Measurements from ENCODE around the gene UNC119.

Gene UNC119

DNA sequence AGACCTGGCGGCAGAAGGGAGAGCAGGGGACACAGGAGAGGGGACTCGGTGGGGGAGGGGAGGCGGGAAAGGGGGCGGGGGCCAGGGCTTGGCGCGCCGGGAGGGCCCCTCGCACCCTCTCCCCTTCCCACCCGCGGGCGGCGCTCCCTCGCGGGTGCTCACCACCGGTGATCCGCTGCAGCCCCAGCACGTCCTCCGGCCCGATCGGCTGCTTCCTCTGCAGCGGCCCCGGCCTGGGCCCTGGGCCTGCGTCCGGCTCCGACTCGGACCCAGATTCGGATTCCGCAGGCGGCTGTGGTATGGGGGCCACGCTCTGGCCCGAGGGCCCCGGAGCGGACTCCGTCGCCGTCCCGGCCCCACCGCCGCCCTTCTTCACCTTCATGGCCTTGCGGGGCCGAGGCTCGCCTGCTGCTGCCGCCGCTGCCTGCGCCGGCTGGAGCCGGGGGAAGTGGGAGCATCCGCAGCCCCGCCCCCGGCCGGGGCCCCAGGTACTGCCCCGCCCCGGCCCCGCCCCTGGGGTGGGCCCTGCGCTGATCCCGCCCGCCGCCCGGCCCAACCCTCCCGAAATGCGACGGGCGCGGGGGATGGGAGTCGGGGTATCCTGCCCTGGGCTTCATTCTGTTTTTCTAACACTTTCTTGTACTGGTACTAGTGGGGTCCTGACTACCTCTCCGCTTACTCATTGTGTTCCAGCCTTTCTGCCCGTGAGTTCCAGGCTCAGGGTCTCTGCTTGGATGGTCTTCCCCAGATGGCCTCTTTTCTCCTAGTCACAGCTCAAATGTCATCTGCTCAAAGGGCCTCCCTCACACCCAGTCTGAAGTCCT is at the start of gene UNC119:
UNC119 (minus strand) TSS at position 449 of the 824 bp plus-strand sequence; CDS start at position 382, 67 bp downstream.
- ATAC-seq, result peak; percentile 92
- no peak for TF ChIP-seq ZNF565 (CRISPR knock-in tag; conservative IDR thresholded peaks at IDR 0.05; ENCODE audit: low read depth)
- no peak for TF ChIP-seq TOX (CRISPR knock-in tag; IDR thresholded peaks at IDR 0.05; ENCODE audit: borderline replicate concordance)
- TF ChIP-seq ZFP3 (CRISPR knock-in tag; IDR thresholded peaks at IDR 0.05), result no peak
- TF ChIP-seq POU6F1 (CRISPR knock-in tag; IDR thresholded peaks at IDR 0.05; ENCODE audit: borderline replicate concordance, low read depth), result no peak
- TF ChIP-seq ISL1 (CRISPR knock-in tag; IDR thresholded peaks at IDR 0.05), result no peak
- no peak for TF ChIP-seq ZNF8 (CRISPR knock-in tag; IDR thresholded peaks at IDR 0.05)
- no peak for TF ChIP-seq ZFP30 (CRISPR knock-in tag; IDR thresholded peaks at IDR 0.05)
- TF ChIP-seq GLIS3 (CRISPR knock-in tag; IDR thresholded peaks at IDR 0.05), result no peak
- no peak for TF ChIP-seq PATZ1 (CRISPR knock-in tag; IDR thresholded peaks at IDR 0.05; ENCODE audit: borderline replicate concordance)
- no peak for TF ChIP-seq PPARA (CRISPR knock-in tag; IDR thresholded peaks at IDR 0.05; ENCODE audit: borderline replicate concordance)
- TF ChIP-seq TCF4 (CRISPR knock-in tag; IDR thresholded peaks at IDR 0.05; ENCODE audit: borderline replicate concordance), result no peak
- TF ChIP-seq TSHZ2 (CRISPR knock-in tag; IDR thresholded peaks at IDR 0.05), result no peak

DNA sequence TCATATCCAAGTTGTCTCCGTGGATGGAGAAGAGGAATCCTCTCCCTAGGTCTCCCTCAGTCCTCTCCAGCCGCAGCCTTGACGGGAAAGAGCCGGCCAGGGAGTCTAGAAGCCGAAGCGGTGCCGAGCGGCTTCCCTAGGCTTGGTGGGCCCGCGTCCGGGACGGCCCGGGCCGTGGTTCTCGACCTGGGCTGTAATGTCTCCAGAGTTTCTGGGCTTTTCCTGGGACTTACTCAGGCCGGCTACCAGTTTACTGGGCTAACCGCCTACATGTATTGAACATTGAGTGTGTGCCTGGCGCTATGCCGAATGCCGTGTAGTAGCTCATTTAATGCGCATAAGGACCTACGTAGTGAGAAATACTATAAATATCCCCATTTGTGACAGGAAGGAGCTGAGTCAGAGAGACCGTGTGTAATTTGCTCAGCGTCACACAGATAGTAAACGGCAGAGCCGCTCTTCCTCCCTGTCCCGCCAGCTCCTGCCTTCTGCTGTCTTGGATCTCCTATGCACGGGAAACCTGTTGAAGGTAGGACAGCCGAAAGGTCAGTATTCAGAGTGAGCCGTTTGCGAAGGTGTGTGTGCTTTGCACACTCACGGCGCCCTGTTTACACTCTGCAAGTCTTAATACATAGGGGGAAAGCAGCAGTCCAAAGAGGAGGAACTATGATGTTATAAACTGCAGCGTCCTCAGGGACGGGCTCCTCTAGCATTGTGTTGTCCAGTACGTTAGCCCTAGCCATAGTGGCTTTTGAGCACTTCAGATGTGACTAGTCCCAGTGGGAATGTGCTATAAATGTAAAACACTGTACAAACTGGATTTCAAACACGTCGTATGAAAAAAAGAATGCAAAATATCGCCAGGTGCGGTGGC is 47.1 kb upstream of the UNC119 start:
- TF ChIP-seq ZFP3 (CRISPR knock-in tag; IDR thresholded peaks at IDR 0.05) (no peak), CSRNP3 (CRISPR knock-in tag; IDR thresholded peaks at IDR 0.05) (no peak)
- peak; percentile 77 for ATAC-seq

DNA sequence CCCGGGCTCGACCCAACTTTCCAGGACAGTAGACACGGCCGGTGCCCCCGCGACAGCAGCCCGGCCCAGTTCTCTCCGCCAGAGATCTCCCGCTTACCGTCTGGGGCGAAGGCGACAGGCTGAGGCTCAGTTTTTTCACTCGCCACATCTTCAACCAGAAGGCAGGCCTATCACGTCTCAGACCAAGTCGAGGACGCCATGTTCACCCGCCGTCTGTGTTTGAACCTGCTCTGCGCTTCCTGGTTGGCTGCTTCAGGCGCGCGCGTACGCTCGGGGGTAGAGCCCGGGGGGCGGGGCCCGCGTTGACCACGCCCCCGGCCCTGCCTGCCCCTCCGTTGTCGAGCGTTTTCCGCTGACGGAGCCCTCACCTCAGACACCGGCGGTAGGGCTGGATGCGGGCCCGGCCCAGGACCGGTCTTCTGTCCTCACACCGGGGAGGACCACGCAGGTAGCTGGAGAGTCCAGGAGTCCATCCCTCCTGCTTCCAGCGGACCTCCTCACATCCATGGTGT is 46.4 kb upstream of the UNC119 start, which contains the start of gene SPAG5:
SPAG5 (minus strand) TSS at position 227 of the 512 bp plus-strand sequence; CDS start at position 148, 79 bp downstream.
- TF ChIP-seq CSRNP3 (CRISPR knock-in tag; IDR thresholded peaks at IDR 0.05), result no peak
- TF ChIP-seq TOX (CRISPR knock-in tag; IDR thresholded peaks at IDR 0.05; ENCODE audit: borderline replicate concordance), result no peak
- TF ChIP-seq, protein P1, sequence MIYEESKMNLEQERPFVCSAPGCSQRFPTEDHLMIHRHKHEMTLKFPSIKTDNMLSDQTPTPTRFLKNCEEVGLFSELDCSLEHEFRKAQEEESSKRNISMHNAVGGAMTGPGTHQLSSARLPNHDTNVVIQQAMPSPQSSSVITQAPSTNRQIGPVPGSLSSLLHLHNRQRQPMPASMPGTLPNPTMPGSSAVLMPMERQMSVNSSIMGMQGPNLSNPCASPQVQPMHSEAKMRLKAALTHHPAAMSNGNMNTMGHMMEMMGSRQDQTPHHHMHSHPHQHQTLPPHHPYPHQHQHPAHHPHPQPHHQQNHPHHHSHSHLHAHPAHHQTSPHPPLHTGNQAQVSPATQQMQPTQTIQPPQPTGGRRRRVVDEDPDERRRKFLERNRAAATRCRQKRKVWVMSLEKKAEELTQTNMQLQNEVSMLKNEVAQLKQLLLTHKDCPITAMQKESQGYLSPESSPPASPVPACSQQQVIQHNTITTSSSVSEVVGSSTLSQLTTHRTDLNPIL (CRISPR knock-in tag; IDR thresholded peaks at IDR 0.05; ENCODE audit: low read depth), result no peak
- TF ChIP-seq TCF4 (CRISPR knock-in tag; IDR thresholded peaks at IDR 0.05; ENCODE audit: borderline replicate concordance), result no peak
- TF ChIP-seq ZNF8 (CRISPR knock-in tag; IDR thresholded peaks at IDR 0.05), result no peak
- no peak for TF ChIP-seq ZNF565 (CRISPR knock-in tag; conservative IDR thresholded peaks at IDR 0.05; ENCODE audit: low read depth)
- no peak for TF ChIP-seq TSHZ2 (CRISPR knock-in tag; IDR thresholded peaks at IDR 0.05)
- TF ChIP-seq ARNTL (CRISPR knock-in tag; IDR thresholded peaks at IDR 0.05; ENCODE audit: borderline replicate concordance, low read depth), result no peak
- peak; percentile 95 for ATAC-seq

Data from SK-N-SH treated with all-trans-retinoic acid at 6 μM for 48 hours (cell line).